Measurements from ENCODE around the gene EIF5AL1.
A peak's percentile ranks its signal among the peaks of the same experiment; 100 is the strongest.

Gene EIF5AL1

DNA sequence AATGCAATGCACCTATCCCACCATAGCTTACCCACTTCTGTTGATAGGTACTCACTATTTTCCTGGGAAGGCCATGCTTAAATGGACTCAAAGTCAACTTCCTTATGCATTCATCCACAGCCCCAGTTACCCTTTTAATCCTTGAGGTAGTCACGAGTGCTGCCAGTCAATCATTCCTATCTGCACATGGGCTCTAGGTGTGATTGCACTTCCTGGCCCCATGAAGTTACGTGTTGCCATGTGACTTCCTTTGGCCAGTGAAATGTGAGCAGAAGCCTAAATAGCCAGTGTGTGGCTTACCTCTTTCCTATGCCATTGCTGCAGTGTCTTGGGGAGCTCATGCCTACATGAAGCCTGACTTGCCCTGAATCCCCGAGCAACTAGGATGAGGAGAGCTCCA is 23.5 kb upstream of the EIF5AL1 start:
- TF ChIP-seq POLR2AphosphoS5 (IDR thresholded peaks at IDR 0.05; ENCODE audit: low read depth): no peak
- no peak for TF ChIP-seq GABPA (IDR thresholded peaks at IDR 0.05; ENCODE audit: low read depth)
- no peak for TF ChIP-seq SPI1 (IDR thresholded peaks at IDR 0.05; ENCODE audit: borderline replicate concordance, low read depth)
- TF ChIP-seq CTCF (IDR thresholded peaks at IDR 0.05; ENCODE audit: insufficient read depth, low read length): no peak
- TF ChIP-seq, protein P1, sequence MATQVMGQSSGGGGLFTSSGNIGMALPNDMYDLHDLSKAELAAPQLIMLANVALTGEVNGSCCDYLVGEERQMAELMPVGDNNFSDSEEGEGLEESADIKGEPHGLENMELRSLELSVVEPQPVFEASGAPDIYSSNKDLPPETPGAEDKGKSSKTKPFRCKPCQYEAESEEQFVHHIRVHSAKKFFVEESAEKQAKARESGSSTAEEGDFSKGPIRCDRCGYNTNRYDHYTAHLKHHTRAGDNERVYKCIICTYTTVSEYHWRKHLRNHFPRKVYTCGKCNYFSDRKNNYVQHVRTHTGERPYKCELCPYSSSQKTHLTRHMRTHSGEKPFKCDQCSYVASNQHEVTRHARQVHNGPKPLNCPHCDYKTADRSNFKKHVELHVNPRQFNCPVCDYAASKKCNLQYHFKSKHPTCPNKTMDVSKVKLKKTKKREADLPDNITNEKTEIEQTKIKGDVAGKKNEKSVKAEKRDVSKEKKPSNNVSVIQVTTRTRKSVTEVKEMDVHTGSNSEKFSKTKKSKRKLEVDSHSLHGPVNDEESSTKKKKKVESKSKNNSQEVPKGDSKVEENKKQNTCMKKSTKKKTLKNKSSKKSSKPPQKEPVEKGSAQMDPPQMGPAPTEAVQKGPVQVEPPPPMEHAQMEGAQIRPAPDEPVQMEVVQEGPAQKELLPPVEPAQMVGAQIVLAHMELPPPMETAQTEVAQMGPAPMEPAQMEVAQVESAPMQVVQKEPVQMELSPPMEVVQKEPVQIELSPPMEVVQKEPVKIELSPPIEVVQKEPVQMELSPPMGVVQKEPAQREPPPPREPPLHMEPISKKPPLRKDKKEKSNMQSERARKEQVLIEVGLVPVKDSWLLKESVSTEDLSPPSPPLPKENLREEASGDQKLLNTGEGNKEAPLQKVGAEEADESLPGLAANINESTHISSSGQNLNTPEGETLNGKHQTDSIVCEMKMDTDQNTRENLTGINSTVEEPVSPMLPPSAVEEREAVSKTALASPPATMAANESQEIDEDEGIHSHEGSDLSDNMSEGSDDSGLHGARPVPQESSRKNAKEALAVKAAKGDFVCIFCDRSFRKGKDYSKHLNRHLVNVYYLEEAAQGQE (IDR thresholded peaks at IDR 0.05; ENCODE audit: insufficient replicate concordance, low read depth): no peak
- Histone ChIP-seq H3K4me3 (replicated peaks; ENCODE audit: insufficient read depth, low read length) (no peak overlapping the region), H3K27ac (replicated peaks) (no peak overlapping the region), H3K27me3 (ENCODE audit: insufficient read depth, poor library complexity, severe bottlenecking) (no peaks in the 10 kb centered on the region)
- DNase-seq (ENCODE audit: low read depth in 1 of 2, low spot score in 1 of 2): no peak

- no peak overlapping the region for H3K27ac ChIP-seq (replicated peaks)
- TF ChIP-seq, protein P1 (IDR thresholded peaks at IDR 0.05; ENCODE audit: insufficient replicate concordance, low read depth): no peak
- no peak for TF ChIP-seq SPI1 (IDR thresholded peaks at IDR 0.05; ENCODE audit: borderline replicate concordance, low read depth)
- no peak for TF ChIP-seq POLR2AphosphoS5 (IDR thresholded peaks at IDR 0.05; ENCODE audit: low read depth)
- TF ChIP-seq GABPA (IDR thresholded peaks at IDR 0.05; ENCODE audit: low read depth): no peak
- no peak for TF ChIP-seq CTCF (IDR thresholded peaks at IDR 0.05; ENCODE audit: insufficient read depth, low read length)
- DNase-seq (ENCODE audit: low read depth in 1 of 2, low spot score in 1 of 2): no peak
Measured at GRCh38 chr10:79490400-79491142, 21.8 kb upstream of the EIF5AL1 start.

DNA sequence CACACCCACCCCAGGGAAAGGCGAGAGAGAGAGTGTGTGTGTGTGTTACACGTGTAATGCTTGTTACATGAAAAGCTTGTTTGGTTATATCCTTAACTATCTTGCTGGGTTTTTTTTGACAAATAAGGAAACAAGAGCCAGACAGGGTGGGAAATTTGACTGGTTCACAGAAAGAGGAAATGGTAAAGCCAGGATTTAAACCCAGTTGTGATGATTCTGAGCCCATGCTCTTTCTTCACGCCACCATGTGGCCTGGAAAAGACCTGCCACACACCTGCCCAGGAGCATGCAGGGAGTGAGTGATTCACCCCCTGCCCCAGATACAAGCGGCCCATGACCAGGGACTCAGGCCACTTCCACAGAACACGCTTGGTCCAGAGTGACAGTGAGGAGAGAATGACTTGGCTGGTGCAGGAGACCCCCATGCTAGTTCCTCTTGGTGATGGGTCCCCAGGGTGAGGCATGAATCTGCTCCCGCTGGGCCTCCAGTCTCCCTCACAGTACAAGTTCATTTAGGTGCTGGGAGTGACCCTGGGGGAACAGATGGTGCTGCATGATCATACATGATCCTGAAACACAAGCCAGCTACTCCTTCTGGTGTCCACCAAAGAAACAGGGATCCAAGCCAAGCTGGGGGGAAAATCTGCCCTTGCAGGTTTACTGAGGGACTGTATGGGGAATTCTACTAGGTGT is 21.0 kb upstream of the EIF5AL1 start:
- DNase-seq (ENCODE audit: low read depth in 1 of 2, low spot score in 1 of 2): peak in 1 of 2 experiments; percentile 48
- no peak overlapping the region for H3K27ac ChIP-seq (replicated peaks)

More at GRCh38 chr10:79490400-79491142, 21.8 kb upstream of the EIF5AL1 start:
- H3K4me3 ChIP-seq (replicated peaks; ENCODE audit: insufficient read depth, low read length): no peak overlapping the region
- no peaks in the 10 kb centered on the region for H3K27me3 ChIP-seq (ENCODE audit: insufficient read depth, poor library complexity, severe bottlenecking)

More for the DNA sequence above, 21.0 kb upstream of the EIF5AL1 start:
- no peak for TF ChIP-seq POLR2AphosphoS5 (IDR thresholded peaks at IDR 0.05; ENCODE audit: low read depth)
- peak; percentile 93 for TF ChIP-seq SPI1 (IDR thresholded peaks at IDR 0.05; ENCODE audit: borderline replicate concordance, low read depth)
- TF ChIP-seq, protein P1 (IDR thresholded peaks at IDR 0.05; ENCODE audit: insufficient replicate concordance, low read depth): no peak
- Histone ChIP-seq H3K27me3 (ENCODE audit: insufficient read depth, poor library complexity, severe bottlenecking) (peaks cover under 1% of the 10 kb centered on the region), H3K4me3 (replicated peaks; ENCODE audit: insufficient read depth, low read length) (no peak overlapping the region)

Measured in HL-60 (cell line).